Activated T-cell treated with anti-CD3 and anti-CD28 coated beads for 48 hours (primary cell): ENCODE results near the gene OR6C70.
"Not testable (repeated sequence)": the region's sequence is repeated elsewhere in the genome, so short reads cannot be mapped to it uniquely, and the experiment has no call there.

ENCODE experiments used
- DNase-seq: peaks from one replicate; pipeline ENCODE4 v3.0.0-alpha.2; 2020; ENCODE audit warnings: low read depth

OR6C70 gene

GRCh38 chr12:55470088-55470829 lies at the start of gene OR6C70:
Gene OR6C70, minus strand, starts transcription at chr12:55470138. Its CDS starts 0 bp downstream, at chr12:55470138.
- DNase-seq = no peak

GRCh38 chr12:55516391-55516790 lies 46.5 kb upstream of the OR6C70 start:
- no peak for DNase-seq

GRCh38 chr12:55515696-55516095 lies 45.8 kb upstream of the OR6C70 start:
- no peak for DNase-seq

- no peak for DNase-seq
Measured at GRCh38 chr12:55501601-55502000, 31.7 kb upstream of the OR6C70 start.

GRCh38 chr12:55499810-55500252 lies 29.9 kb upstream of the OR6C70 start:
- no peak for DNase-seq

- no peak for DNase-seq
Measured at GRCh38 chr12:55499231-55499630, 29.3 kb upstream of the OR6C70 start.

- DNase-seq = no peak
Measured at GRCh38 chr12:55495490-55495889, 25.6 kb upstream of the OR6C70 start.

GRCh38 chr12:55492078-55492477 lies 22.1 kb upstream of the OR6C70 start, which contains the start of gene OR6C68:
Gene OR6C68, plus strand, starts transcription at chr12:55492378. Its CDS starts 0 bp downstream, at chr12:55492378.
- no peak for DNase-seq

GRCh38 chr12:55484284-55484683 lies 14.3 kb upstream of the OR6C70 start:
- DNase-seq = not testable (repeated sequence)

GRCh38 chr12:55479136-55479535 lies 9.2 kb upstream of the OR6C70 start:
- not testable (repeated sequence) for DNase-seq

- DNase-seq = no peak
Measured at GRCh38 chr12:55472264-55472663, 2.3 kb upstream of the OR6C70 start.

GRCh38 chr12:55469291-55469690 lies 647 bp downstream of the OR6C70 start:
- DNase-seq = no peak

GRCh38 chr12:55467836-55468235 lies 2.1 kb downstream of the OR6C70 start:
- DNase-seq = no peak

GRCh38 chr12:55464926-55465325 lies 5.0 kb downstream of the OR6C70 start:
- not testable (repeated sequence) for DNase-seq

- DNase-seq = no peak
Measured at GRCh38 chr12:55448825-55449224, 21.1 kb downstream of the OR6C70 start.

GRCh38 chr12:55446326-55446725 lies 23.6 kb downstream of the OR6C70 start:
- DNase-seq = no peak

- DNase-seq = no peak
Measured at GRCh38 chr12:55445357-55445756, 24.6 kb downstream of the OR6C70 start.

- no peak for DNase-seq
Measured at GRCh38 chr12:55443776-55444175, 26.2 kb downstream of the OR6C70 start, which contains the start of gene OR6C2. Gene OR6C2, plus strand, starts transcription at chr12:55444076. Its CDS starts 8,138 bp downstream, at chr12:55452214.

GRCh38 chr12:55441233-55441632 lies 28.7 kb downstream of the OR6C70 start:
- DNase-seq = not testable (repeated sequence)

- DNase-seq = no peak
Measured at GRCh38 chr12:55428331-55429243, 41.4 kb downstream of the OR6C70 start.

- DNase-seq = no peak
Measured at GRCh38 chr12:55425954-55426353, 44.0 kb downstream of the OR6C70 start, which contains the start of gene OR6C76. Gene OR6C76, plus strand, starts transcription at chr12:55426254. Its CDS starts 0 bp downstream, at chr12:55426254.

- no peak for DNase-seq
Measured at GRCh38 chr12:55420307-55420962, 49.5 kb downstream of the OR6C70 start.
